HG03064 (cell line): ENCODE results near the gene DPF3.

Experiments used
- ATAC-seq: cut with Tn5 transposase; IDR thresholded peaks from one replicate; pipeline ENCODE4 v1.9.1; 2021; ENCODE audit warnings: low read depth; ENCODE audit not compliant: unreplicated experiment

Gene DPF3

DNA sequence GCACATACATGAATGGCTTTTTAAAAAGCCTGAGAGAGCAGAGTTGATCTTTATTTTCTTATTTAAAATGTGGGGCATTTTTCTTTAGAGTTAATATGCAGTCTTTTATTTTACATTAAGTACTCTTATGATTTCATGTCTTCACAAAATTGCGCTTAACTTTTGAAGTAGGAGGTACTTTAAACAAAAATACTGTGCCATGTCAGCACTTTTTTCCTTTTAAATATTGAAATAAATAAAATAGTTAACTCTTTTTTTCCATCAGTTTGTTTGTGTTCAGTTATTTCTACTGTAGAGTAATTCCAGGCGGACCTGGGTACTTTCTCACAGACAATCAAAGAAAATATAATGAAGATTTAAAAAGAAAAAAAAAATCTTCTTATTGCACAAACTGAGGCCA lies 231.7 kb downstream of the DPF3 start:
- ATAC-seq = no peak

DNA sequence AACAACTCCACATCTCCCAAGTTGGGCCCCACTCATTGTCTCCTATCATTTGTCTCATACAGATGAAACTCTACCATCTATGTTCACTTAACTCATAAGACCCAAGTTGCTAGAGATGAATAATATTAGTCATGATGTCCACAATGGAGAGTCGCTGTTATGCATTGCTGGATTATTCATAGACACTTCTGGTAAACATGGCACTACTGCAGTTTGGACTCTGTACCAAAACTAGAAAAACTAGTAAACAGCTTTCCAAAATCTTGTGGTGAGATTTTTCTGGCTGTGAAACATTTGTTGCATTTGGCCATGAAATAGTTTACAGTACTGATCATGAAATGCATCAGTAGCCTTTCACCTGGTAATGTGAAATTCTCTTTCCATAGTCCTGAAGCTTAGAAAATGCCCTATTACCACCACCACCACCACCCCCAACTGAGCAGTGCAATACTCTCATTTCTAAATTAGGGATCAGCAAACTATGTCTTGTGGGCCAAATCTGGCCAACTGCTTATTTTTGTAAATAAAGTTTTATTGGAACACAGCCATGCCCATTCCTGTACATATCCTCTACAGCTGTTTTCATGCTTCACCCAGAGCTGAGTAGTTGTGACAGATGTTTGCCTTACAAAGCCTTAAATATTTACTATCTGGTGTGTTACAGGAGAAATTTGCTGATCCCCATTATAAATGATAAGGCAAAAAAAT lies 236.5 kb downstream of the DPF3 start:
- no peak for ATAC-seq

DNA sequence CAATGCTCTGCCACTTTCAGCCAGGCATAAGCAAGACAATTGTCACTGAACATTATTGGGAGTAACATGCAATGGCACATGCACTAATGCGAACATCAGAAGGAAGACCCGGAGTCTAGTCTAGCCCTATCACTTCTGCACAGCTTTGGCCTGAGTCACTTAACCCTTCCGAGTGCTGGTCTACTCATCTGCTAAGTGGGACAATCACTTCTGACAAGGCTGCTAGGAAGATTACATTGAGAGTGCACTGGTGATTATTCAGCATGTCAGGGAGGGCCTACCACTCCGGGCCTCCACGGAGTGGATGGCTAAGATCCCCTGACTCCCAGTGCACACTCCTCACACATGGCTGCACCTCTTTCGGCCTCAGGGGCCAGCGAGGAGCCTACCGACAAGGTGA lies 240.9 kb downstream of the DPF3 start:
- ATAC-seq = no peak

DNA sequence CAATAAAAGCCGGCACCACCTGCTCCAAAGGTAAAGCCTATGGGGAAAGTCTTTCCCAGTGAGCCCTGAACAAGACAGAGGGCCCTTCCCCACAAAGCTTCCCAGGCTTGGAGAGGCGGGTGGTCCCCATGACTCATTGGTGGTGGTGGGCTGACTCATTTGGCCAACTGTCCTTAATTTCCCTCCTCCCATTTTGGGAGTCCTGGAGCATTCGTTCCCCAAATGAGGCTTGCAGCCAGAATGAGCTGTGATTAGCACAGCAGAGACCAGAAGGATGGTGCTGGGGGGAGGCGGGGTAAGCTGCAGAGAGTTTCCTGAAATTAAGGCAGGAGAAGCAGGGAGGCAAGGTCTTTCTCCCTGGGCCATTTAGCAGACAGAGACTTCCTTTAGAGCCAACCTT lies 241.7 kb downstream of the DPF3 start:
- ATAC-seq = no peak

DNA sequence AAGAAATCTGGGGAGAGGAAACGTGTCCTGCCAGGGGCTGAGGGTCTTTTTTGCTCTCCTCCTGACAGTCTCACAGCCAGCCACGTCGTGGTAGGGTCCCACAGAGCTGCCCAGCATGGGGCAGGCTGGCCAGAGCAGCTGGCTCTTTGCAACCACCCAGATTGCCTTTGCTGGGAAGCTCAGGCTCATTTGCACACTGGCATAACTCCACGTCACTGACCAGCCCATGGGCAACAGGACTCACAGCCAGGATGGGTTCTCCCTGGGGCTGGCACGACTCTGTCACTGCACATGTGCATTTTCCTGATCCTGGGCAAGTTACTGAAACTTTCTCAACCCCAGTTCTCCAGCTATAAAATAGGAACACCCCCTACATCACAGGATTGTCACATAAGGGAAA lies 242.2 kb downstream of the DPF3 start:
- ATAC-seq = no peak

DNA sequence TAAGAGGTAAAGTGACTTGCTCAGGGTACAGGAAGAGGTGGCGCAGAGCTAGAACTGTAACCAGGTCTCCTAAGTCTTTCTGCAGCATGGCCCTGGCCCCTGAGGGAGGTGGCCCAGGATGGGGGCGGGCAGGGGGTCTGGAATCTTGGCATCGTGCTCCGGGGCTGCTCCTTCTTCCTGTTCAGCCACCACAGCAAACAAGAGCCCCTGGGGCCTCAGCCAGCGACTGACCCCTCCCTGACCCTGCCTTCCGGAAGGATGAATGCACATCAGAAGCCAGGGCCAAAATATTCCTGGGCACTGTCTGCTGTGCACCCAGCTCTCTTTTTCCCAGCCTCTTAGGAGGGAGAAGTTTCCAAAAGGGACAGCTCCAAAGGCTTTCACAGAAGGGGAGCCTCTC lies 242.8 kb downstream of the DPF3 start:
- no peak for ATAC-seq

DNA sequence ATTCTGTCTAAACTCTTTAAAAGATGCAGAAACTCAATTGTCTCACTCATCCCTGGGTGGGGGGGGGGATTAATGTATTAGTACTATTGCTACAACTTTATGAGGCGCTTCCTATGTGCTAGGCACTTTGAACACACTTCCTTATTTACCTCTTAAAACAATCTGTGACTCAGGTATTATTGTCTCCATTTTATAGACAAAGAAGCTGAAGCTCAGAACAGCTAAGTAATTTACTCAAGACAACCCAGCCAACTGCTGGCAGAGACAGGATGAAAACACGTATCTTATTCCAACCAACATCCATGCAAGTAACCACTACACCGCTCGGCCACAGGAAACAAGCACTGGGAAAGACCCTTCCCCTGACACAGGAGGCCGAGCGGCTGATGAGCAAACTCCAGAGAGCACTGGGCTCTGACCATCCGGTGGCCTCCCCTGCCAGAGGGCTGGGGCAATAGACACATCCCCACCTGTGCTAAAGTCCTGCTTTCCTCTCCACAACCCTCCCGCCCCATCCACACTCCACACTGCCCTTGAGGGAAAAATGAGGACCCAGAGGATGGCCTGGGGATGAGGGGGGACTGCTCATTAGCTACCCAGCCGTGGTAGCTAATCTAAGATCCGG lies 244.2 kb downstream of the DPF3 start:
- ATAC-seq = no peak

DNA sequence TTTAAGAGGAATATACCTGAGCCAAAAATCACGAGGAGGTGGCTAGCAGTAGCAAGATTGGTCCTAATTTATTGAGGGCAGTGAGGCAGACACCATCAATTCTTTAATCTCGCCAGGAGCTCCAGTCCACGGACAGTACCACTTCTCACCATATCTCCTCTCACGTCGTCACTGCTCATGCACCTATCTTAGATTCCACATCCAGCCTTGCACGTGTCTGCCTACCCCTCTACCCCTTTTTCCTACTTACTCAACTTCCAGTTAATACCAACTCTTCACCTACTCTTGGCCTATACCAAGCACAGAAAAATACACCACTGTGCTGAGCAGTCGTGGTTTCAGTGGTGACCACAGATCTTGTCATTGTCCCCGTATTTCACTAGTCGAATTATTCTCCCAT lies 246.1 kb downstream of the DPF3 start:
- ATAC-seq = no peak

DNA sequence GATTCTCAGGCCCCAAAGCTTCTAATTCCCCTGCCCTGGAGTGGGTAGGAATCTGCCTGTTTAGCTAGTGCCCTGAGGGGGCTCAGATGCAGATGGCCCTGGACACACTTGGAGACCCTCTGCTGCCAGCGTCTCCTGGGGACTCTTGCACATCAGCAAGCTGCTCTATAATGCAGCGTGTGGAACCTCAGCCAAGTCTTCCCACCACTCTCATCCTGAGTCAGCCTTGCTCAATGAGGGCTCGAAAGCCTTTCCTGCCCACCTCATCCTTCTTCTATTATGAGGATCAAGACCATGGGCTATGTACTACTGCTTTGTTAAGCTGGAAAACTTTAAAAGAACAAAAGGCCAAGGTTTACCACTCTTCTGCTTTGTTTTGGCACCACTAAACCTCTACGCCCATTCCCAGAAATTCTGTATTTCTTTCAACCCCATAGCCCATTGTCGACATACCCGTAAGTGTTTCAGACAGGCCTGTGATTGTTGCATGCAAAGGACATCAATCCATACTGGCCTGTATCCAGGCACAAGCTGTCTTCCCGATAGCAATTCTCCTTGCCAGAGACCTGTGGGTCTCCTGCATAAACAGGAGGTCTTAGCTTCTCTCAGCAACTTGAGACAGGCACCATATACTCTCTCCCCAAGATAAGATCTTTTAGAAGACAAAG lies 246.9 kb downstream of the DPF3 start:
- ATAC-seq = no peak

DNA sequence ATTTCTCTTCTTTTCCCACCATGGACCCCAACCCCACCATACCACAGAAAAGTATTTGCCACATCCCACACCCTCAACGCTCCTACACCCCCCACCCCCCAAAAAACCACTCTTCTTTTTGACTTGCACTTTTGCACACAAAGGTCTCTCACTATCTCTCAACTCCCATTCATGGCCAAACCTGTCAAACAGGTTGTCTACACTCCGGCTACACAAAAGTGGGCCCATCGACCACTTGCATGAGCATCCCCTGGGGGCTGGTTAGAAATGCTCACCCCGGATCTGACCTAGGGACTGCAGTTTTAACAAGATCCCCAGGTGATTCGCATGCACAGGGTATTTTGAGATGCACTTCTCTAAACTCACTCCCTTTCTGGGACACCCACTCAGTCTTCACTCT lies 248.2 kb downstream of the DPF3 start:
- ATAC-seq = no peak

DNA sequence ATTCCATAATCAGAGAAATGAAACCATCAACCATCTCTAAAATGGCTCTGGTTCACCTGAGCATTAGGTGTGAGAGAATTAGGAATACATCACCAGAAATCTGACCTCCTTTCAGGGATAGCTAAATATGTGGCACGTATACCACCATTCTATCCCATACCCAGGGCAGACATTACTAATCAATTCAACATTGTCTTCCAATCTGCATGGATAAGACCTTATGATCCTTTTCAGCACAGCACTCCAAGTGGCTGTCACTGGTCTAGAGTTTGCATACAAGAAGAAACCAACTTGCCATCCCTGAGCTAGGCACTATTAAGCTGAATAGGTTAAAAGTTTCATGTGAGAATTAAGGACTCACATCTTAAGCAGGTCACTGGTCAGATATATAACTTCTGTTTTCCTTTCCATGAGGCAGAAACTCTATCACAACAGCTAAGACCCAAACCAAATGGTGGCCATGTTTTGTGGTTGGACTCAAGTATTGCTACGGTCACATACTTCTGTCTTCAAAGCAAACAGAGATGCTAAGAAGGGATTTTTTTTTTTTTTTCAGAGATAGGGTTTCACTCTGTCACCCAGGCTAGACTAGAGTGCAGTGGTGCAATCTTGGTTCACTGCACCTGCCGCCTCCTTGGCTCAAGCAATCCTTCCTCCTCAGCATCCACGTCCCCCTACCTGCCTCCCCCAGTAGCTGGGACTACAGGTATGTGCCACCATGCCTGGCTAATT lies 249.0 kb downstream of the DPF3 start:
- no peak for ATAC-seq

DNA sequence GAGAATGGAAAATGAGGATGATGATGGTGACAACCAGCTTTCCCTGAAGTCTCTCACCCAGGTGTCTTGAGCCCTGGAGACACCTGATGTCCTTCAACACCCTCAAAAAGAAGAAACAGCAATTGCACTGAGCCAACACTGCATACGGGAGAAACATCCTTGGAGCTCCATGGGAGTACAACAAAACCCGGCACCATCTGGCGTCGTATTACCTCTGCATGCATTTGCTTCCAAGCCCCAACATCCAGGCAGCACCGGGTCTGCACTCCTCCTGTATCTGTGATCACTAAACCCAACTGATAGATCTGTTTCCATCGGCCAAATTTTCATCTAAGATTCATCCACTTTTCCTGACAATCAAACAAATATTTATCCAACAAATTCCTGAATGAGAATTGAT lies 249.9 kb downstream of the DPF3 start:
- ATAC-seq = no peak

DNA sequence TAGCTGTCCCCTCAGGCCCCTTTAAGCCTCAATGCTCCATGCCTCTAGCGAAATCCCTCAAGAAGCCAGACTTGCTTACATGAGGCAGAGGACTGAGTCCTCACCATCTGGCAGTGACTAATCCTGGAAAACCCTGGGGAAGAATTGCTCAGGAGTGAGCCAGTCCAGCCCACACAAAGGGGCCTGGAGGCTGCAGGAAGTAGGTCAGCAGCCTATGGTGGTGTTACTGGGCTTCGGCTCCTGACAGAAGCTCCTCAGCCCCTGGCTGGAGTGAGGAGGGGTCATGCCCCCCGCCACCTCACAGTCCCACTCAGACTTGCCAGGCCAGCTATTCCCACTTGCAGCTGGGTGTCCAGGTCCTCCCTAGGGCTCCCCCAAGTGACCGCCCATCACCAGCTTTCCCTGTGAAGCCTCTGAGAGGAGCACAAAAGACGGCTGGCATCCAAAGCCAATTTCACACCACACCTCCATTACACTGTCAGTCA lies 250.5 kb downstream of the DPF3 start:
- ATAC-seq = no peak

DNA sequence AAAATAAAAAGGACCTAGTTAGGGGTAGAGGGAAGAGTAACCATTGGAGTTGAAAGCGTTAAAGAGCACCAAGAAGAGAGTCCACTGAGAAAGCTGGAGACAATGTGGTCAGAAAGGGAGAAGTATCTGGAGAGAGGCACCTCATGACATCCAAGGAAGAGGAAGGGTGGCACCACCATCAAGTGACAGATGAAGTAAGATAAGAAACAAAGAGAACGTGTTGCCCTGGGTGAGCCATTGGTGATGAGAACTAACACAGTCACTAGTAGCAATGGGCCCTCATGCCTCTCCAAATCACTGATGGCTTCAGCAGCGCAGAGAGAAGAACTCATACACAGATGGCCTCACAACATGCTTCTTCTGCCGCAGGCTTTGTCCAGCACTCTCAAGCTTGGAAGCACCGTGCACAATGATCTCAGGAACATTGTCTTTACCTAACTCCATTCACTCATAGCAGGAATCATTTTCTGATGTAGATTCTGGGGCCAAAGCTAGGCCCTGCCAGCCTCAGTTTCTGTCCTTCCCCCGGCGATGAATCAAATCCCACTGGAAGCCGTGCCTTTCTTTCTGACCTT lies 252.9 kb downstream of the DPF3 start:
- no peak for ATAC-seq

DNA sequence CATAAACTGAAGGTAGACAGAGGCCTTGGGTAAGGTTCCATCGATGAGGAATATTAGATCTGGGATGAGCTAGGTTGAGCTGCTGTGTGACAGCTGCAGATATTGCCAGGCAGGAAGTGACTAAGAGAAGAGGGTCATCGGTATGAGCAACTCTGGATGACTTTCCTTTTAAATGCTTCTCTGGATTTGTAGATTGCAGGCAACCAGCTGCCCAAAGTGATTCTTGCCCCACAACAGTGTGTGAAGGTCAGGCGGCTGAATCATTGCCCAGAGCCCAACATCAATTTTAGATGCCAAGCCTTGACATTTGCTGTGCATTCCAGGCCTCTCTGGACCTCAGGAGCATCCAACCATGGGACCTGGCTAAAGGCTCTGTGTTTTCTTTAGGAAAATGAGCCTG lies 255.9 kb downstream of the DPF3 start:
- ATAC-seq = no peak

DNA sequence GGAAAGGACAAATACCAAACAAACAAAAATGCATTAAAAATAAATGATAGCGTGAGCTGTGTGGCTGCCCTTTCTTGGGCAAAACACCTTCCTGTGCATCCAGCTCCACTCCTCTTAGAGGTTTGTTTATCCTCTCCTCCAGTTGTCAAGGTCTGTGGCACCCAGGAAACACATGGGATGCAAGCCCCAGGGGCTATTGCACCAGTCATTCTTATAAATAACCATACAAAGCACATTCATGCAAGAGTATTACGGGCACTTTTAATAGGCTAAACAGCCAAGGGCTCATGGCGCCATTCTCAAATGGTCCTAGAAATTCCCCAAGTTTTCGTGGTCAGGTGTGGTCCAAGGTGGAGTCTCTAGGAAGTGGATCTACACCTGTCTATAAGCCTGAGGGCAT lies 257.0 kb downstream of the DPF3 start:
- ATAC-seq = no peak

DNA sequence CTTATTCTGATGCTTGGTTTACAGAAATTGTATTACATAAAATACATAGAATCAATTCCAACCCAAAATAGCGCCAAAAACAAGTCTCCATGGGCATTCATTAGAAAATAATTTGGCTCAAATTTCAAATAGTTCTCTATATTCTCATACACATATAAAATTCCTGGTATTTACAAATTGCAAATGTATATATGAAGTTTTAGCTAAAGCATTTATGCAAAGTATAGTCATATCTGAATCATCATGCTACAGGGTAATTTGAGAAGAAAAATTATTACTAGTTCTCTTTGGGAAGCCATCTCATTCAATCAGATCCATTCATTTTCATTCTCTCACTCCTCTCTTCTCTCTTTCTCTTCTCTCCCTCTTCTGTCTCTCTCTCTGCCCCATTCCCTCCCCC lies 257.8 kb downstream of the DPF3 start:
- no peak for ATAC-seq

DNA sequence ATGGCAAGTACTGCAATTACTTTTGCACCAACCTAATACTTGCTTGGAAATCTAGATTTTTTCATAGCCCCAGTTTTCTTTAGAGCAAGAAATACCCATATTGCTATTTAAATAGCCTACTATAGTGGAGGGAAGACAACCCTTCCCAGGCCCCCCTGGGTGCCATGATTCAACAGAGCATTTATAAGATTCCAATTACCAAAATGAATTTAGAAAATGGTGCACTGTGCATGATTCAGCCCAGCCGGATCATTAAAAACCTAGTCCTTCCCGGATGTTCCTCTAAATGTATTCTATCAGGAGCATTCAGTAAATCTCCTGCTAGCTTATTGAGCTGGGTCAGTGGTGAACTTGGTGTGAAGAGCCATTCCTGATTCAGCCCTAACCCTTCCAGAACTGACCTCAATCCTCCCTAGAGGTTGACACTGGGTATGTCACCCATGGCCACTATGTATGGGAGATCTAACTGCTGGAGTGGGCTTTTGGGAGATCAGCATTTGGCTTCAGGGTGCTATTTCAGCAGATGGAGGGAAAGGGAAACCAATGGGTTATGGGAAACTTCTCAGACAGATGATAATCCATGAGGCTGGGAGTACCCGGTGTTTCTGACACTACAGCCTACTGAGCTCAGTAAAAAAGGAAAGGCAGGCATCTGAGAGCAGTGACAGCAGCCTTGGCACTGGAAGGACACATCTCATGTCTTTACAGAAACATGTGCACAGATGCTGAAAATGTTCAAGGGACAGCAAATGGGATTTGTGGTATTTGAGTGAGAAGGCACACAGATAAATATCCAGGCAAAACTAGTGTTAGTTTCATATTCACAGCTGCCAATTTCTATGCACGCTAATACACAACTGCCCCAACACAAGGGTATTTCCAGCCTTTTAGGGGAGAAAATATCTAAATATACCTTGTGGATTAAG lies 258.9 kb downstream of the DPF3 start:
- no peak for ATAC-seq

DNA sequence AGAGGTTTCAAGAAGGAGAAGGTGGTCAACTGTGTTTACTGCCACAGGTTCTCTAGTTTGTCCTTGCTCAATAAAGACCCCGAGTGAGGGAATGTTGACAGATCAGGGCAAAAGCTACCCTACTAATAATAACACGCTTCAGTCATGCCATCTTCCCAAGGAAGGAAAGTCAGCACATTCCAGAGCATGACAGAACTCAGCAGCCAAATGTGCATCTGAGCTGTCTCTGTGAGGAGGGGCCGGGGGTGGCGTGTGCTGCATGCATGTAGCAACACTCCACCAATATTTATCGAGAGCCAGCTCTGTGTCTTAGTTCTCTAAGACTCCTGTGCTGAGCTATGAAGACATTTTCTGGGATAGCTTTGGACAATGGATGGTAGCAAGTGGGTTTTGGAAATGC lies 260.4 kb downstream of the DPF3 start:
- no peak for ATAC-seq

DNA sequence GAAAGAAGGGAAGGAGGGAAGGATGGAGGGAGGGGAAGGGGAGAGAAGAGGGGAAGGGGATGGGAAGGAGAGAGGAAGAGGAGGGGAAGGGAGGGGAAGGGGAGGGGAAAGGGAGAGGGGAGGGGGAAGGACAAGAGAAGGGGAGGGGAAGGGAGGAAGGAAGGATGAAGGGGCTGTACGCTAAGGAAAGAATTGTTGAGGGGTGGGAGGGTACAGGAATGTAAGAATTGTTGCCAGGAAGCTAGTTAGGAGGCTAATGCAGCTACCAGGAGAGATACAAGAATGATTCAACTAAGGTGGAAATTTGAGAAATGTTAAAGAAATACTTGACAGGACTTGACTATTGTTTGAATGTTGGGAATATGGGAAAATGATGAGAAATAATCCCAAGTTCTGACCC lies 261.2 kb downstream of the DPF3 start:
- ATAC-seq = no peak
